ENCODE results near the gene SFRP5.
A peak's percentile ranks its signal among the peaks of the same experiment; 100 is the strongest.

The SFRP5 gene

DNA sequence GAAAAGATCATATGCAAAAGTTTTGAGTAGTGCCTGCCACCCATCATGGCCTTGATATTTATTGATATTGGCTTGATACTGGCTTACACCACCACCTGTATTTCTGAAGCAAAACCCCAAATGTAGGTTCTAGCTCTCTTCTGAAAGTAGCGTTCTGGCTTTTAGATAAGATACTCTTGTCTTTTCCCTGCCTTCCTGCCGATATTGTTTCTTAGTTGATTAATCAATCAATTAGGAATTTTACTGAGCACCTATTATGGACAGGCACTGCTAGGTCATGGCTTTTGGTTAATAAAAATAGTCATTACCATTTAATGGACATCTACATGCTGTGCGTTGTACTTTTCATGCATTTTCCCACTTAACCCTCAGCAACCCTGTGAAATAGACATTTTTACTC is 7.9 kb downstream of the SFRP5 start:
- no peak for DNase-seq

GRCh38 chr10:97763411-97763810 is 8.4 kb downstream of the SFRP5 start:
- no peak for DNase-seq

DNA sequence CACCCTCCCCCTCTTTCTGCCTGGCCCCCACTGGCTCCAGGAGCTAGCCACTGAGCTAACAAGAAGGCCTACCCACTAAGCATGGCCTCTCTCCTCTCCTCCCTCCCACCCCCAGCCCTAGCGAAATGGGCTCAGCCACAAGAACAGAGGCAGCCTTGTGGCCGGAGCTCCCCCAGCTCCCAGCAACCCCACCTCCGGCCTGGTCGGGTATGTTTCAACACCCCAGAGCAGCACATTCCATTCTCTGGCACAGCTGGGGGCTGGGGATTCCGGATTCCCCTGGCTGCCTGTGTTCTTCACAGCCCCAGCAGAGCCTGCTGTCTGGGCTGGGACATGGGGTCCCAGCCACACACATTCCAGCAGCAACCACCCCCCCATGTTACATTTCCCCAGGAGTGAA is 9.0 kb downstream of the SFRP5 start:
- no peak for DNase-seq

DNA sequence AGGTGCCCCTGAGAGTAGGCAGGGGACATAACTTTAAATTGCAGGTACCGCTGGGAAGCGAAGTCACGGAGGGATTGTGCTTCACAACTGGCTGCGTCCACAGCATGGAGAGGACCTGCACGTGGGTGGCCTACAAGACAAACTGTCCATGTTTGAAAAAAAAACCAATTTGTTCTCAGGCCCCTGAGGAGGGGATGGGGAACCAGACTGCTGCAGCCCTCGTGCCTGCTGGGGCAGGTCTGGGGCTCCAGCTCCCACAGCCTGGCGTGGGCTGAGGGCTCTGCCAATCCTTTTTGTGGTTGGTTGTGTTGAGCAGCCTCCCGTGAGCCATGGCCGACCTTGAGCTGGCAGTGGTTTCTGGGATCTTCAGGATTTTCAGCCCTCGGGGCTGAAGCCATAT is 9.7 kb downstream of the SFRP5 start:
- DNase-seq = no peak

GRCh38 chr10:97761331-97761865 is 10.4 kb downstream of the SFRP5 start:
- DNase-seq = no peak

DNA sequence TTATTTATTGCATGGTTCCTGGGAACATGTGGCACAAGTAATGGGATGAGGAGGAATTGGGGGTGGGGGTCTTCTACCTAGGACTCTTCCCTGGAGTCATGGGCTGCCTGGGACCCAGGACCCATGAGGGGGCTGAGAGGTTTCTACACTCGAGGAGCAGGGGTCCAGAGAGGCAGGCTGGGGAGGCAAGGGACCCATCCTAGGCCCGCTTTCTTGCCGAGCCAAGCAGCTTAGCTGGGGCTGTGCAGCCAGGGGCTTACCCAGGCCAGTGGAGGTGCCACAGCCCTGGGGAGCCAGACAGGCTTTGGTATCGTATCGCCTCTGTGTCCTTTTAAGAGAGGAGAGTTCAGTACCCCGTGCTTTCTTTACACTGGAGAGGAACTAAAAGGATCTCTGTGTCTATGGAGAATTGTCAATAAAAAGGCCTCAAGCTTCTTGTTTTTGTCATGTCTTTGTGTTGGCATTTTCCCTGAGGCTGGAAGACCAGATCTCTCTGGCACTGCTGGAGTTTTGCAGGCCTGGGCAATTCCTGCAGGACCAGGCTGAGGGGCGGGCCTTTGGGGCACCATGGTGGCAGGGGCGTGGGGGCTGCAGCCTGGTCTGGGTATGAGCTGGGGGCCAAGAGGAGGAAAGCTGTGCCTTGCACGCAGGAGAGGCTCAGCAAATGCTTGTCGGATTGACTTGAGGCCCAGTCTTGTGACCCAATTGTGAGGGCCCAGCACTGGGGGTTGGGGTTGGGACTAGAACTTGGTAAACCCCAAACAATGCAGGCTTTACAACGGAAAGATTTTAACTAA is 11.1 kb downstream of the SFRP5 start:
- no peak for DNase-seq

DNA sequence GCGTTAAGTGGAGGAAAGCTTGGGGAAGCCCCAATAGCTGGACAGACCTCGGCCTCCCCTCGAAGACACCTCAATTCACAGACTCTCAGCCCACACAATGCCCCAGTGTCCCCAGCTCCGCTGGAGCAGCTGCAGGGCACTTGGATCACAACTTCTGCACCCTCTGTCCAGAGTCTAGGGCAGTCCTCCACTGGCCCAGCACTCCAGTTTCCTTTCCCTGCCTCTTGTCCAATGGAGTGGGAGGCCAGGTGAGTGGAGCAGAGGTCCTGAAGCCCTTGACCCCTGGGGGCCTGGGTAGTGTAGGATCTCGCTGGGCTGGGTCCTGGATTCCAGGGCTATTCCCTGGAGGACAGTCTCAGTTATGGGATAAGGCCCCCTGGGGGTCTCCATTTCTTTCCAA is 11.9 kb downstream of the SFRP5 start:
- DNase-seq = no peak

- DNase-seq = peak; percentile 47
These were observed 12.5 kb downstream of the SFRP5 start for GRCh38 chr10:97759158-97759887.

DNA sequence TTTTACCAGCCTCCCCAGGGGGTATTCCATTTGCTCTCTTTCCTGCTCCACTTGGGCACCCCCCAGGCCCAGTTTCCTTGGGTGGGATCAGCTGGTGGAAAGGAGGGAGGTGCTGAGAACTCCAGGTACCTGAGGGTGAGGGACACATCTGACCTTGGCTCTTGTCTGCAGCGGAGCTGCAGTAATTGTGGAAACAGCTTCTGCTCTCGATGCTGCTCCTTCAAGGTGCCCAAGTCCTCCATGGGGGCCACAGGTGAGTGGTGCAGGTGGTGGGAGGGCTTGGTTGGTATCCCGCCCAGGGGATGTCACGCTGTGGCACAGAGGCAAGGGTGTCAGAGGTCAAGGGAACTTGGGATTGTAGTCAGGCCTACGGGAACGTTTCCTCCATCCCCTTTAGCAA is 14.3 kb downstream of the SFRP5 start:
- no peak for DNase-seq

- DNase-seq = no peak
These were observed 16.1 kb downstream of the SFRP5 start for GRCh38 chr10:97755718-97756117.

DNA sequence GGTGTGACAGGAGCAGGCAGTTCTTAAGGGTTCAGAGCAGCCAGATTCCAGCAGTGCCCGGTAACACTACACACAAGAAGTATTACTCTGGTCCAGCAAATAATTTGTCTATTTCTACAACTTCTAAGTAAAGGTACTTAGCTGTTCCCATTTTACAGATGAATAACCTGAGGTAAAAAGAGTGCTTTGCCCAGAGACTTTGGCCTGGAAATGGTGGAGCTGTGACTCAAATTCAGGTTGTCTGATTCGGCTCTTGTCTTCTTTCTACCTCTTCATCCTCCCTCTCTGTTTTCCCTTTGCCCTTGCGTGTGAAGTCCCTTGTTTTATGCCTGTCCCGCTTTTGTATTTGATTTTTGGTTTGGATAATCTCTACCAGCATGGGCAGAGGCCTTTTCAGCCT is 17.1 kb downstream of the SFRP5 start:
- DNase-seq = no peak

DNA sequence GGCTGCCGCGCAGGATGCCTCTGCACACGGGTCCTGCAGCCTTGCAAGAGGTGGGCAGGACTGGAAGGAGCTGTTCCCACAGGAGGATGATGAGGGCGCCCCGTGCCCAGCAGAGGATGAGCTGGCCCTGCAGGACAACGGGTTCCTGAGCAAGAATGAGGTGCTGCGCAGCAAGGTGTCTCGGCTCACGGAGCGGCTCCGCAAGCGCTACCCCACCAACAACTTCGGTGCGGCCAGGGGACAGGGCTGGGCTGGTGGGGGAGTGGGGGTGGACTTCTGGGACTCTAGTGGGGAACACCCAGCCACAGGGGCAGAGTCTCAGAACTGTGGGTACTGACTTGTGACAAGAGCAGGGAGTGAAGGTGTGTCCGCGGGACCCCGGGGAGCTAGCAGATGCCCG is 18.8 kb downstream of the SFRP5 start:
- no peak for DNase-seq

DNA sequence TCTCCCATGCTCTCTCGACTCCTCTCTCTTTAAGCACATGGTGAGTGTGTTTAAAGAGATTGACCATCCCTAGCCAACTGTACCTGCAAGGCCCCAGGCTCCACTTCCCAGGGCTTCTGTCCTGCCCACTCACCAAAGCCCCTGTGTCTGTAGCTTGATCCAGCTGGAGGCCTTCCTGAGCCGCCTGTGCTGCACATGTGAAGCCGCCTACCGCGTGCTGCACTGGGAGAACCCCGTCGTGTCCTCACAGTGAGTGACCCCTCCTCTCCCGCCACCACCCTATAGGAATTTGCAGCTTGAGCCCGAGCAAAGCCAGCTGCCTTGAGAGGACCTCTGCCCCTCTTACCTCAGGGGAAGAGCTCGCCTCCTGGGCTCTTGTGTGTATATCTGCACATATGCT is 23.7 kb downstream of the SFRP5 start:
- DNase-seq = no peak

DNA sequence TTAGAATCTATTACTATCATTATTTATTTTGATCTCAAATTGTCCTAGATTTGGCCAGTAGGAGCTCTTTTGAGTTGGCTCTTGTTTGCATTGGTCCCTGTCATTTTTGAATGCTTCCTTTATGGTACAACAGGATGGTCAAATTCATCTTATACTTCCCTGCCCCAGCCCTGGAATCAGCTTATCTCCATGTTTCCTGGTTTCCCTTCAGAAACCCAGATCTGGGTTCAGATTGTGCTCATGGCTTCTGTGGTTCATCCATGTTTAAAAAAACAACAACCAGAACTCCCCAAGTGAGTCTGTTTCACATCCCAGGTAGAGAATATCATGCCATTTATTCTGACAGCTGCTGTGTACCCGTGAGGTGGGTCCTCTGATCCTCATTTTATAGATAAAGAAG is 24.2 kb downstream of the SFRP5 start:
- DNase-seq = no peak

DNA sequence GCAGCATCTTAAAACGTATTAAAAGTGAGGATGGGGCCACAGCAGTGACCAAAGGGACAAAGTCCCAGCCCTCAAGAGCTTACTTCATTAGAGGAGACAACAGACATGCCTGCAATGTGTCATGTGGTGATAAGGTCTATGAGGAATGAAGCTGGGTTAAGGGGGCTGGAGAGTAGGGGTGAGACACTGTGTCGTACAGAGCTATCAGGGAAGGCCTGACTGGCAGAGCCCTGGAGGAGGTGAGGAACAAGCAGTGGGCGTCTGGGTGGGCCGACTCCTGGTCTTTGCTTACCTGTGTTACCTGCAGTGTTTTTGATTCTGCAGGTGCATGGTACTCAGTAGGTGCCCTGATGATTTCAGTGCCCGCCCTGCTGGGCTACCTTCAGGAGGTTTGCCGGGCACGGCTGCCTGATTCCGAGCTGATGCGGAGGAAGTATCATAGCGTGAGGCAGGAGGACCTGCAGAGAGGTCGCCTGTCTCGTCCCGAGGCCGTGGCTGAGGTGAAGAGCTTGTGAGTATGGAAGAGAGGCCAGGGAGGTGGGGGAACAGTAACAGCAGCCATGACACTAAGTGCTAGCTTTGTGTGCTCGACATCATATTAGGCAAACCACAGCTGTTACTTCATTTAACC is 27.3 kb downstream of the SFRP5 start:
- no peak for DNase-seq

DNA sequence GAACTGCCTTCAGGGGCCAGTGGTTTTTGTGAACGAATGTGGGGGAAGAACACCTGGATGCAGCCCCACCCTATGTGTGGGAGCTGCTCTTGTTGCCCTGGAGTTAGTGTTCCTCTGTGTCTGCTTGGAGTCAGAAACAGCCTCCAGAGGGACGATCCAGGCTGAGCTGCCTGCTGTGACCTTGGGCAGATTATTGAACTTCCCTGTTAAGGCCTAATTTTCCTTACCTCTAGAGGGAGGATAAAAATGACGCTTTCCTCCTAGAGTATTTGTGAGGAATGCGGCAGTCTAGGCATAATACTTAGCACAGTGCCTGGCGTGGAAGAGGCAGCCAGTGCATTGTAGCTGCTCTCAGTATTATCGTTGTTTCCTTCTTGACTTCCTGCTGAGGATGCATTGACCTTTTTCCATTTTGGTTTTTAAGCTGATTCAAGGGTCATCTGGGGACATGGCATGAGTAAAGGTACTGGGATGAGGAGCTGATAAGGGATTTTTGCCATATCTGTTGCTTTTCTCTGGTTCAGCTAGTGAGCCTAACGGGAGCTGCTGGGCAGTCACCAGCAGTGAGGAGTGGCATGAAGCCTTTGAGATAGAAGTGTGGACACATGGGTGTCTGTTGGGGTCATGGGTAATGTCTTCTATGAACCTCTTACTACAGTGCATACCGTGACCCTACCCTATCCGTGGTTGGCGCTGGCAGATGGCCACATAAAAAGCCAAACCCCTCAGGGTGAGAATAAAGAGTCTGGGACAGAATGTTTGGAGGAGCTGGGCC is 28.4 kb downstream of the SFRP5 start:
- no peak for DNase-seq

GRCh38 chr10:97740613-97741012 is 31.2 kb downstream of the SFRP5 start:
- DNase-seq = no peak

- no peak for DNase-seq
These were observed 33.2 kb downstream of the SFRP5 start for GRCh38 chr10:97738616-97739015.

- no peak for DNase-seq
These were observed 34.0 kb downstream of the SFRP5 start for GRCh38 chr10:97737770-97738265.

GRCh38 chr10:97736902-97737769 is 34.7 kb downstream of the SFRP5 start, which contains the start of gene ZFYVE27:
TSS of gene ZFYVE27 (plus strand) at chr10:97737128. CDS start at chr10:97738478, 1,350 bp downstream.
- DNase-seq = peak; percentile 94

DNA sequence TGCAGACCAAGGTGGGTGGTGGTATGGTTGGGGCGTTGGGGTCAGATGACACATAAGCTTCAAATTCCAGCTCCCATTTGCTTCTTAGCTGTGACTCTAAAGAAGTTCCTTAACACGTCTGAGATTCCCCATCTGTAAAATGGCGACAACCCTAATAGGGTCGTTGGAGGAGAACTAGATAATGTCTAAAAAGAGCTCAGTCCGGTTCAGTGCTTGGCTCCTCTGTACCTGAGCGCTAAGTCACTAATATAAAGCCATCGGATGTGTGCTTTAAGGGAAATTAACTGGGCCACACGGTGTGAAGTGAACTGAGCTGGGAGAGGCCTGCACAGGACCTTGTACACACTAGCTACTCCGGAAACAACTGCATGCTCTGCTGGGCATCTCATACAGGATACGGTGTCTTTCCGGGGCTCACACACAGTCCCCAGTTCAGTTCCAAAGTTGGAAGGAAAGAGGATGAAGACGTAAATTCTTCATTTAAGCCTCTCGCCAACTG is 35.3 kb downstream of the SFRP5 start:
- no peak for DNase-seq
